Astrocyte (in vitro differentiated cells and primary cell): ENCODE measurements around the gene CACNA1A. TPM values are rescaled to one million over a fixed set of nuclear protein-coding genes. Genes with fewer than 3 reads are reported as not detected.

ENCODE experiments used
- DNase-seq: peaks from one replicate; pipeline ENCODE4 v3.0.0-alpha.2; 2010; ENCODE audit warnings: low read depth
- FAIRE-seq: peaks from 2 replicates; lab custom pipeline; 2011; peaks lifted over from hg19 to GRCh38; lab: Jason Lieb, UNC
- H2AFZ ChIP-seq: 2 replicates; pipeline ENCODE4 v1.6.0; 2012; ENCODE audit warnings: low read depth, low read length, inconsistent platforms
- H3K27ac ChIP-seq: 2 replicates; pipeline ENCODE4 v1.5.1; 2011; ENCODE audit warnings: low read depth, low read length, inconsistent platforms
- H3K27me3 ChIP-seq: 2 replicates; pipeline ENCODE4 v1.6.0; 2011; ENCODE audit warnings: low read length, inconsistent platforms; ENCODE audit not compliant: insufficient read depth
- H3K36me3 ChIP-seq: 2 replicates; pipeline ENCODE4 v1.5.1; 2011; ENCODE audit warnings: low read length, inconsistent platforms; ENCODE audit not compliant: insufficient read depth
- H3K4me1 ChIP-seq: 2 replicates; pipeline ENCODE4 v1.5.1; 2011; ENCODE audit warnings: low read length, inconsistent platforms; ENCODE audit not compliant: insufficient read depth
- H3K4me2 ChIP-seq: 2 replicates; pipeline ENCODE4 v1.6.0; 2012; ENCODE audit warnings: low read length, inconsistent platforms
- H3K4me3 ChIP-seq: 2 replicates; pipeline ENCODE4 v1.5.1; 2011; ENCODE audit warnings: low read depth, mild to moderate bottlenecking, low read length, inconsistent platforms; ENCODE audit not compliant: insufficient read depth
- H3K79me2 ChIP-seq: 2 replicates; pipeline ENCODE4 v1.6.0; 2012; ENCODE audit warnings: mild to moderate bottlenecking, low read length, inconsistent platforms; ENCODE audit not compliant: insufficient read depth
- H3K9ac ChIP-seq: 2 replicates; pipeline ENCODE4 v1.6.0; 2012; ENCODE audit warnings: mild to moderate bottlenecking, low read length, inconsistent platforms
- H3K9me3 ChIP-seq: 2 replicates; pipeline ENCODE4 v1.5.1; 2012; ENCODE audit warnings: low read depth, mild to moderate bottlenecking, low read length, inconsistent platforms; ENCODE audit not compliant: insufficient read depth
- H4K20me1 ChIP-seq: 2 replicates; pipeline ENCODE4 v1.6.0; 2012; ENCODE audit warnings: low read length, inconsistent platforms; ENCODE audit not compliant: insufficient read depth
- H3K27ac Mint-ChIP-seq: one replicate; pipeline ENCODE4 v1.8.0; 2021; ENCODE audit warnings: mild to moderate bottlenecking, mixed read lengths; ENCODE audit not compliant: unreplicated experiment
- H3K27me3 Mint-ChIP-seq: one replicate; pipeline ENCODE4 v1.8.0; 2021; ENCODE audit warnings: low read depth, mixed read lengths; ENCODE audit not compliant: unreplicated experiment
- H3K36me3 Mint-ChIP-seq: one replicate; pipeline ENCODE4 v1.8.0; 2021; ENCODE audit warnings: low read depth, mixed read lengths; ENCODE audit not compliant: unreplicated experiment
- H3K4me1 Mint-ChIP-seq: one replicate; pipeline ENCODE4 v1.8.0; 2021; ENCODE audit warnings: low read depth, mixed read lengths; ENCODE audit not compliant: unreplicated experiment
- H3K4me3 Mint-ChIP-seq: one replicate; pipeline ENCODE4 v1.8.0; 2021; ENCODE audit warnings: mild to moderate bottlenecking, moderate library complexity, mixed read lengths; ENCODE audit not compliant: unreplicated experiment
- H3K9me3 Mint-ChIP-seq: one replicate; pipeline ENCODE4 v1.8.0; 2021; ENCODE audit warnings: mild to moderate bottlenecking, mixed read lengths; ENCODE audit not compliant: unreplicated experiment
- EZH2 ChIP-seq: IDR thresholded peaks from 2 replicates; pipeline ENCODE4 v1.6.1; 2012; ENCODE audit warnings: mild to moderate bottlenecking, low read length, inconsistent platforms; ENCODE audit not compliant: insufficient read depth
- total RNA-seq: library from RNA; stranded (reverse); gene quantifications from 2 replicates; pipeline ENCODE4 v1.2.1, GENCODE V29; 2021
- TF ChIP-seq, protein P1 (sequence below): IDR thresholded peaks from 2 replicates; pipeline ENCODE4 v1.5.1; 2011; ENCODE audit warnings: low read depth, mild to moderate bottlenecking, inconsistent platforms, low read length, moderate library complexity; ENCODE audit not compliant: insufficient read depth

The CACNA1A gene
- total RNA-seq, 1 donor from 2014 or later = 9.4 TPM

- peaks cover 6% of the 10 kb centered on the region for H3K9me3 Mint-ChIP-seq
- H3K4me1 Mint-ChIP-seq = no peaks in the 10 kb centered on the region
- no peak for TF ChIP-seq EZH2
- TF ChIP-seq, protein P1, sequence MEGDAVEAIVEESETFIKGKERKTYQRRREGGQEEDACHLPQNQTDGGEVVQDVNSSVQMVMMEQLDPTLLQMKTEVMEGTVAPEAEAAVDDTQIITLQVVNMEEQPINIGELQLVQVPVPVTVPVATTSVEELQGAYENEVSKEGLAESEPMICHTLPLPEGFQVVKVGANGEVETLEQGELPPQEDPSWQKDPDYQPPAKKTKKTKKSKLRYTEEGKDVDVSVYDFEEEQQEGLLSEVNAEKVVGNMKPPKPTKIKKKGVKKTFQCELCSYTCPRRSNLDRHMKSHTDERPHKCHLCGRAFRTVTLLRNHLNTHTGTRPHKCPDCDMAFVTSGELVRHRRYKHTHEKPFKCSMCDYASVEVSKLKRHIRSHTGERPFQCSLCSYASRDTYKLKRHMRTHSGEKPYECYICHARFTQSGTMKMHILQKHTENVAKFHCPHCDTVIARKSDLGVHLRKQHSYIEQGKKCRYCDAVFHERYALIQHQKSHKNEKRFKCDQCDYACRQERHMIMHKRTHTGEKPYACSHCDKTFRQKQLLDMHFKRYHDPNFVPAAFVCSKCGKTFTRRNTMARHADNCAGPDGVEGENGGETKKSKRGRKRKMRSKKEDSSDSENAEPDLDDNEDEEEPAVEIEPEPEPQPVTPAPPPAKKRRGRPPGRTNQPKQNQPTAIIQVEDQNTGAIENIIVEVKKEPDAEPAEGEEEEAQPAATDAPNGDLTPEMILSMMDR = no peak
- Histone ChIP-seq H3K36me3 (no peaks in the 10 kb centered on the region), H3K4me2 (no peak overlapping the region), H3K9ac (no peak overlapping the region), H3K79me2 (no peaks in the 10 kb centered on the region), H3K27me3 (no peaks in the 10 kb centered on the region), H3K4me1 (no peaks in the 10 kb centered on the region), H3K9me3 (no peaks in the 10 kb centered on the region), H4K20me1 (no peaks in the 10 kb centered on the region), H2AFZ (no peak overlapping the region), H3K27ac (no peak overlapping the region), H3K4me3 (no peak overlapping the region)
- FAIRE-seq (no peak), DNase-seq (no peak)
- no peak overlapping the region for H3K27ac Mint-ChIP-seq
- H3K36me3 Mint-ChIP-seq = peaks cover 2% of the 10 kb centered on the region
- H3K27me3 Mint-ChIP-seq = peaks cover 2% of the 10 kb centered on the region
- no peak overlapping the region for H3K4me3 Mint-ChIP-seq
These were observed 135.3 kb downstream of the CACNA1A start for GRCh38 chr19:13370948-13371347.

- peaks cover 4% of the 10 kb centered on the region for H3K9me3 Mint-ChIP-seq
- DNase-seq (peak; percentile 5), FAIRE-seq (no peak)
- Histone ChIP-seq H3K4me2 (no peak overlapping the region), H3K4me3 (no peak overlapping the region), H3K79me2 (no peaks in the 10 kb centered on the region), H3K36me3 (no peaks in the 10 kb centered on the region), H3K9me3 (no peaks in the 10 kb centered on the region), H3K27me3 (no peaks in the 10 kb centered on the region), H2AFZ (peak overlapping the region; percentile 47), H3K4me1 (no peaks in the 10 kb centered on the region), H3K9ac (no peak overlapping the region), H3K27ac (no peak overlapping the region), H4K20me1 (no peaks in the 10 kb centered on the region)
- H3K4me3 Mint-ChIP-seq = no peak overlapping the region
- peaks cover 8% of the 10 kb centered on the region for H3K27me3 Mint-ChIP-seq
- H3K36me3 Mint-ChIP-seq = peaks cover 2% of the 10 kb centered on the region
- TF ChIP-seq, protein P1 = peak; percentile 65
- no peak for TF ChIP-seq EZH2
- H3K4me1 Mint-ChIP-seq = no peaks in the 10 kb centered on the region
- no peak overlapping the region for H3K27ac Mint-ChIP-seq
These were observed 139.6 kb downstream of the CACNA1A start for GRCh38 chr19:13366529-13367143.

GRCh38 chr19:13363954-13364353, 142.3 kb downstream of the CACNA1A start:
- H3K36me3 Mint-ChIP-seq = peaks cover 8% of the 10 kb centered on the region
- TF ChIP-seq, protein P1 = no peak
- TF ChIP-seq EZH2 = no peak
- no peak overlapping the region for H3K9ac ChIP-seq

More at GRCh38 chr19:13363954-13364353, 142.3 kb downstream of the CACNA1A start:
- H3K4me2 ChIP-seq = no peak overlapping the region
- Mint-ChIP-seq H3K4me3 (no peak overlapping the region), H3K9me3 (peaks cover 5% of the 10 kb centered on the region), H3K4me1 (no peaks in the 10 kb centered on the region), H3K27ac (no peak overlapping the region), H3K27me3 (peaks cover 8% of the 10 kb centered on the region)
- H3K79me2 ChIP-seq = no peaks in the 10 kb centered on the region
- H3K9me3 ChIP-seq = peaks cover 5% of the 10 kb centered on the region
- FAIRE-seq (no peak), DNase-seq (no peak)
- H3K4me1 ChIP-seq = no peaks in the 10 kb centered on the region
- no peak overlapping the region for H3K27ac ChIP-seq
- H3K27me3 ChIP-seq = peaks cover 5% of the 10 kb centered on the region
- H3K4me3 ChIP-seq = no peak overlapping the region
- H2AFZ ChIP-seq = no peak overlapping the region
- H3K36me3 ChIP-seq = no peaks in the 10 kb centered on the region
- H4K20me1 ChIP-seq = no peaks in the 10 kb centered on the region
